ENCODE data around the gene PRAMEF15. TPM values are rescaled to one million over a fixed set of nuclear protein-coding genes. Genes with fewer than 3 reads are reported as not detected.

The PRAMEF15 gene
- total RNA-seq, 4 donors from 2014 or later: not detected

Small RNA genes lying within 50 kb of the gene (small RNA-seq; reads per million reads assigned to genes)
- not detected for gene RNU6-771P

Other genes with a start within 250 kb of the PRAMEF15 start
- not detected for gene PRAMEF25, start 244.8 kb upstream of the PRAMEF15 start, total RNA-seq
- not detected for gene HNRNPCL2, start 198.7 kb upstream of the PRAMEF15 start, total RNA-seq
- gene PRAMEF26, start 159.6 kb upstream of the PRAMEF15 start, total RNA-seq: not detected
- not detected for gene HNRNPCL4, start 149.9 kb upstream of the PRAMEF15 start, total RNA-seq
- not detected for gene PRAMEF9, start 143.7 kb upstream of the PRAMEF15 start, total RNA-seq
- not detected for gene PRAMEF13, start 114.2 kb upstream of the PRAMEF15 start, total RNA-seq
- gene PRAMEF18, start 89.4 kb upstream of the PRAMEF15 start, total RNA-seq: not detected
- not detected for gene PRAMEF5, start 61.4 kb upstream of the PRAMEF15 start, total RNA-seq
- gene PRAMEF8, start 30.4 kb upstream of the PRAMEF15 start, total RNA-seq: not detected
- not detected for gene PRAMEF33, start 12.0 kb upstream of the PRAMEF15 start, total RNA-seq
- not detected for gene PRAMEF14, start 31.6 kb downstream of the PRAMEF15 start, total RNA-seq
- gene PRAMEF19, start 56.4 kb downstream of the PRAMEF15 start, total RNA-seq: not detected
- gene PRAMEF17, start 74.1 kb downstream of the PRAMEF15 start, total RNA-seq: not detected
- not detected for gene PRAMEF20, start 94.9 kb downstream of the PRAMEF15 start, total RNA-seq
- gene LRRC38, start 198.4 kb downstream of the PRAMEF15 start, total RNA-seq: under 1 TPM in 2 of 4 donors, not detected in 2; 0.48 to 0.56 TPM